SK-N-SH (cell line): Measurements from ENCODE around the gene EFCC1. TPM values are rescaled to one million over a fixed set of nuclear protein-coding genes. Genes with fewer than 3 reads are reported as not detected.

Experiments used
- CTCF ChIA-PET: fragments of 300-600, 350-600 bp; formaldehyde crosslinking; extraction: SDS; loops from one replicate; lab custom pipeline; 2021; lab: Yijun Ruan, JAX
- POLR2A ChIA-PET: fragments of 350-600 bp; sonication (Branson Sonifier 250); formaldehyde crosslinking; extraction: SDS; loops from one replicate; lab custom pipeline; 2020; ENCODE audit warnings: antibody characterized with exemption, inconsistent platforms; lab: Yijun Ruan, JAX
- DNase-seq: peaks from one replicate; pipeline ENCODE4 v3.0.0; 2012
- H2AFZ ChIP-seq: fragments of 200-600 bp; sonication (generic); 2 replicates; pipeline ENCODE4 v1.8.1; 2016; ENCODE audit warnings: antibody characterized with exemption, mild to moderate bottlenecking, low read depth
- H3F3A ChIP-seq: fragments of 200-600 bp; sonication (generic); replicated peaks from 2 replicates; pipeline ENCODE3; 2016; ENCODE audit warnings: antibody characterized with exemption, mild to moderate bottlenecking; ENCODE audit not compliant: insufficient read depth
- H3K27ac ChIP-seq, 2 experiments: fragments of 200-500 bp in 1 of 2; fragments of 200-600 bp in 1 of 2; sonication (Bioruptor generic) in 1 of 2; sonication (generic), shearing (Covaris generic) in 1 of 2; 2 replicates each; pipeline versions ENCODE4 v1.5.1 to v1.6.1; 2014 to 2016; ENCODE audit warnings: low read depth in 2 of 2, inconsistent platforms in 1 of 2, low read length in 1 of 2, mild to moderate bottlenecking in 1 of 2, mixed read lengths in 1 of 2
- H3K27me3 ChIP-seq: fragments of 200-600 bp; sonication (generic), shearing (Covaris generic); 2 replicates; pipeline ENCODE4 v1.6.1; 2016; ENCODE audit warnings: mixed run types; ENCODE audit not compliant: insufficient read depth
- H3K36me3 ChIP-seq, 2 experiments: fragments of 200-500 bp in 1 of 2; fragments of 200-600 bp in 1 of 2; sonication (Bioruptor generic) in 1 of 2; sonication (generic) in 1 of 2; replicated peaks in 1 of 2; 2 replicates each; pipeline versions ENCODE3 to v1.5.1; 2014 to 2016; ENCODE audit warnings: low read length in 1 of 2, mild to moderate bottlenecking in 1 of 2; ENCODE audit not compliant: insufficient read depth in 2 of 2, control insufficient read depth in 1 of 2
- H3K4me1 ChIP-seq, 2 experiments: fragments of 200-500 bp in 1 of 2; fragments of 200-600 bp in 1 of 2; sonication (Bioruptor generic) in 1 of 2; sonication (generic), shearing (Covaris generic) in 1 of 2; 2 replicates each; pipeline versions ENCODE4 v1.5.1 to v1.6.1; 2014 to 2016; ENCODE audit warnings: low read depth in 1 of 2, low read length in 1 of 2, mixed run types in 1 of 2; ENCODE audit not compliant: insufficient read depth in 2 of 2, control insufficient read depth in 1 of 2
- H3K4me2 ChIP-seq: fragments of 200-600 bp; sonication (generic), shearing (Covaris generic); 2 replicates; pipeline ENCODE4 v1.6.1; 2017; ENCODE audit warnings: mixed run types
- H3K4me3 ChIP-seq, 2 experiments: fragments of 200-500 bp in 1 of 2; fragments of 200-600 bp in 1 of 2; sonication (Bioruptor generic) in 1 of 2; sonication (generic), shearing (Covaris generic) in 1 of 2; 2 replicates each; pipeline versions ENCODE4 v1.5.1 to v1.8.1; 2014 to 2016; ENCODE audit warnings: low read depth in 2 of 2, inconsistent platforms in 1 of 2, low read length in 1 of 2, mild to moderate bottlenecking in 1 of 2, mixed read lengths in 1 of 2, moderate library complexity in 1 of 2
- H3K79me2 ChIP-seq: fragments of 200-600 bp; sonication (generic); 2 replicates; pipeline ENCODE4 v1.8.1; 2017; ENCODE audit warnings: mild to moderate bottlenecking; ENCODE audit not compliant: insufficient read depth
- H3K9ac ChIP-seq: fragments of 200-600 bp; sonication (generic); 2 replicates; pipeline ENCODE4 v1.6.1; 2017; ENCODE audit warnings: mixed run types
- H3K9me2 ChIP-seq: fragments of 200-600 bp; sonication (generic); 2 replicates; pipeline ENCODE4 v1.6.1; 2017; ENCODE audit warnings: mixed run types
- H3K9me3 ChIP-seq: fragments of 200-600 bp; sonication (generic); 2 replicates; pipeline ENCODE4 v1.6.1; 2017; ENCODE audit warnings: mixed run types, mild to moderate bottlenecking, moderate library complexity
- H4K20me1 ChIP-seq: fragments of 200-600 bp; sonication (generic); 2 replicates; pipeline ENCODE4 v1.6.1; 2017; ENCODE audit warnings: mild to moderate bottlenecking, mixed run types; ENCODE audit not compliant: insufficient read depth
- EP300 ChIP-seq, 2 experiments: IDR thresholded peaks; 2 replicates each; pipeline versions ENCODE4 v1.4.0 to v1.6.1; 2012; ENCODE audit warnings: borderline replicate concordance in 1 of 2, low read depth in 1 of 2, low read length in 1 of 2
- FOSL2 ChIP-seq: IDR thresholded peaks from 2 replicates; pipeline ENCODE4 v1.4.0; 2012; ENCODE audit warnings: low read depth, mild to moderate bottlenecking, moderate library complexity, borderline replicate concordance
- FOXM1 ChIP-seq: IDR thresholded peaks from 2 replicates; pipeline ENCODE4 v1.4.0; 2012; ENCODE audit warnings: low read depth, mild to moderate bottlenecking
- GABPA ChIP-seq: IDR thresholded peaks from 2 replicates; pipeline ENCODE4 v1.4.0; 2012; ENCODE audit warnings: low read depth, mild to moderate bottlenecking
- GATA2 ChIP-seq: sonication (generic); formaldehyde crosslinking; IDR thresholded peaks from 2 replicates; pipeline ENCODE4 v1.5.0; 2020; ENCODE audit warnings: mild to moderate bottlenecking, missing genetic modification reagents
- MEF2A ChIP-seq: IDR thresholded peaks from 2 replicates; pipeline ENCODE4 v1.4.0; 2012; ENCODE audit warnings: low read depth, borderline replicate concordance
- POLR2AphosphoS5 ChIP-seq: IDR thresholded peaks from 2 replicates; pipeline ENCODE4 v1.6.1; 2012; ENCODE audit warnings: low read depth, low read length
- RCOR1 ChIP-seq: fragments of 150-350 bp; IDR thresholded peaks from 2 replicates; pipeline ENCODE4 v1.6.1; 2017; ENCODE audit warnings: antibody characterized with exemption, low read length
- RFX5 ChIP-seq: IDR thresholded peaks from 2 replicates; pipeline ENCODE4 v1.6.1; 2012; ENCODE audit warnings: mild to moderate bottlenecking, improper control_type of control experiment, low read length
- RXRA ChIP-seq: IDR thresholded peaks from 2 replicates; pipeline ENCODE4 v1.4.0; 2012; ENCODE audit warnings: low read depth, mild to moderate bottlenecking, borderline replicate concordance
- SIN3A ChIP-seq: IDR thresholded peaks from 2 replicates; pipeline ENCODE4 v1.6.1; 2012; ENCODE audit warnings: low read depth, mild to moderate bottlenecking, low read length, moderate library complexity, borderline replicate concordance
- SMC3 ChIP-seq: IDR thresholded peaks from 2 replicates; pipeline ENCODE4 v1.6.1; 2012; ENCODE audit warnings: low read depth, low read length, improper control_type of control experiment
- YY1 ChIP-seq: IDR thresholded peaks from 2 replicates; pipeline ENCODE4 v1.4.0; 2012; ENCODE audit warnings: low read depth, mild to moderate bottlenecking
- WGBS: methylation state at CpG from one replicate; pipeline ENCODE4 v1.1.6; 2017; ENCODE audit warnings: low lambda C conversion rate; 5-methylcytosine and 5-hydroxymethylcytosine counted together
- polyA plus RNA-seq, 3 experiments: library from polyadenylated mRNA; depleted of rRNA; stranded (reverse); fragments of >200 nt; gene quantifications; 2 replicates each; pipeline ENCODE4 v1.2.3, GENCODE V29; 2012
- TF ChIP-seq, protein P1 (sequence below): IDR thresholded peaks from 2 replicates; pipeline ENCODE4 v1.6.1; 2012; ENCODE audit warnings: mild to moderate bottlenecking, low read depth, low read length, moderate library complexity
- TF ChIP-seq, protein P2 (sequence below): fragments of 200-600 bp; sonication (generic); IDR thresholded peaks from 2 replicates; pipeline ENCODE4 v1.6.1; 2017; ENCODE audit warnings: antibody characterized with exemption, mild to moderate bottlenecking, moderate library complexity
- TF ChIP-seq, protein P3 (sequence below): IDR thresholded peaks from 2 replicates; pipeline ENCODE4; 2012
- TF ChIP-seq, protein P4 (sequence below): fragments of 150-350 bp; IDR thresholded peaks from 2 replicates; pipeline ENCODE4 v1.6.1; 2017; ENCODE audit warnings: antibody characterized with exemption, low read length, low read depth, borderline replicate concordance

EFCC1 gene
- polyA plus RNA-seq, 1 of the 3 experiments (the other 2 are of a cell fraction), result not detected

- Histone ChIP-seq H3K9me3 (no peaks in the 10 kb centered on the region), H3K4me1 (peaks cover 0 to 5% of the 10 kb centered on the region in 2 experiments; a peak in 1 of 4 replicates), H3K36me3 (no peaks in the 10 kb centered on the region)
- CTCF ChIA-PET, result interaction anchor here (1.0 to 4.4 kb wide), 11 partner anchors 9 to 135 kb away, joined by 3 to 37 read pairs (median 7); no protein-coding TSS in a partner anchor
- DNase-seq, result no peak
- TF ChIP-seq EP300 (IDR thresholded peaks at IDR 0.05; ENCODE audit: borderline replicate concordance in 1 of 2, low read depth in 1 of 2, low read length in 1 of 2), result no peak
- TF ChIP-seq, protein P1, sequence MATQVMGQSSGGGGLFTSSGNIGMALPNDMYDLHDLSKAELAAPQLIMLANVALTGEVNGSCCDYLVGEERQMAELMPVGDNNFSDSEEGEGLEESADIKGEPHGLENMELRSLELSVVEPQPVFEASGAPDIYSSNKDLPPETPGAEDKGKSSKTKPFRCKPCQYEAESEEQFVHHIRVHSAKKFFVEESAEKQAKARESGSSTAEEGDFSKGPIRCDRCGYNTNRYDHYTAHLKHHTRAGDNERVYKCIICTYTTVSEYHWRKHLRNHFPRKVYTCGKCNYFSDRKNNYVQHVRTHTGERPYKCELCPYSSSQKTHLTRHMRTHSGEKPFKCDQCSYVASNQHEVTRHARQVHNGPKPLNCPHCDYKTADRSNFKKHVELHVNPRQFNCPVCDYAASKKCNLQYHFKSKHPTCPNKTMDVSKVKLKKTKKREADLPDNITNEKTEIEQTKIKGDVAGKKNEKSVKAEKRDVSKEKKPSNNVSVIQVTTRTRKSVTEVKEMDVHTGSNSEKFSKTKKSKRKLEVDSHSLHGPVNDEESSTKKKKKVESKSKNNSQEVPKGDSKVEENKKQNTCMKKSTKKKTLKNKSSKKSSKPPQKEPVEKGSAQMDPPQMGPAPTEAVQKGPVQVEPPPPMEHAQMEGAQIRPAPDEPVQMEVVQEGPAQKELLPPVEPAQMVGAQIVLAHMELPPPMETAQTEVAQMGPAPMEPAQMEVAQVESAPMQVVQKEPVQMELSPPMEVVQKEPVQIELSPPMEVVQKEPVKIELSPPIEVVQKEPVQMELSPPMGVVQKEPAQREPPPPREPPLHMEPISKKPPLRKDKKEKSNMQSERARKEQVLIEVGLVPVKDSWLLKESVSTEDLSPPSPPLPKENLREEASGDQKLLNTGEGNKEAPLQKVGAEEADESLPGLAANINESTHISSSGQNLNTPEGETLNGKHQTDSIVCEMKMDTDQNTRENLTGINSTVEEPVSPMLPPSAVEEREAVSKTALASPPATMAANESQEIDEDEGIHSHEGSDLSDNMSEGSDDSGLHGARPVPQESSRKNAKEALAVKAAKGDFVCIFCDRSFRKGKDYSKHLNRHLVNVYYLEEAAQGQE, result no peak
- no peak for TF ChIP-seq FOSL2
- no peak for TF ChIP-seq GATA2 (CRISPR knock-in tag)
- TF ChIP-seq RXRA, result no peak
- no peak for TF ChIP-seq MEF2A
- TF ChIP-seq, protein P2, sequence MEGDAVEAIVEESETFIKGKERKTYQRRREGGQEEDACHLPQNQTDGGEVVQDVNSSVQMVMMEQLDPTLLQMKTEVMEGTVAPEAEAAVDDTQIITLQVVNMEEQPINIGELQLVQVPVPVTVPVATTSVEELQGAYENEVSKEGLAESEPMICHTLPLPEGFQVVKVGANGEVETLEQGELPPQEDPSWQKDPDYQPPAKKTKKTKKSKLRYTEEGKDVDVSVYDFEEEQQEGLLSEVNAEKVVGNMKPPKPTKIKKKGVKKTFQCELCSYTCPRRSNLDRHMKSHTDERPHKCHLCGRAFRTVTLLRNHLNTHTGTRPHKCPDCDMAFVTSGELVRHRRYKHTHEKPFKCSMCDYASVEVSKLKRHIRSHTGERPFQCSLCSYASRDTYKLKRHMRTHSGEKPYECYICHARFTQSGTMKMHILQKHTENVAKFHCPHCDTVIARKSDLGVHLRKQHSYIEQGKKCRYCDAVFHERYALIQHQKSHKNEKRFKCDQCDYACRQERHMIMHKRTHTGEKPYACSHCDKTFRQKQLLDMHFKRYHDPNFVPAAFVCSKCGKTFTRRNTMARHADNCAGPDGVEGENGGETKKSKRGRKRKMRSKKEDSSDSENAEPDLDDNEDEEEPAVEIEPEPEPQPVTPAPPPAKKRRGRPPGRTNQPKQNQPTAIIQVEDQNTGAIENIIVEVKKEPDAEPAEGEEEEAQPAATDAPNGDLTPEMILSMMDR, result no peak
- no peak for TF ChIP-seq SMC3
- no peak for TF ChIP-seq FOXM1
- TF ChIP-seq, protein P3, sequence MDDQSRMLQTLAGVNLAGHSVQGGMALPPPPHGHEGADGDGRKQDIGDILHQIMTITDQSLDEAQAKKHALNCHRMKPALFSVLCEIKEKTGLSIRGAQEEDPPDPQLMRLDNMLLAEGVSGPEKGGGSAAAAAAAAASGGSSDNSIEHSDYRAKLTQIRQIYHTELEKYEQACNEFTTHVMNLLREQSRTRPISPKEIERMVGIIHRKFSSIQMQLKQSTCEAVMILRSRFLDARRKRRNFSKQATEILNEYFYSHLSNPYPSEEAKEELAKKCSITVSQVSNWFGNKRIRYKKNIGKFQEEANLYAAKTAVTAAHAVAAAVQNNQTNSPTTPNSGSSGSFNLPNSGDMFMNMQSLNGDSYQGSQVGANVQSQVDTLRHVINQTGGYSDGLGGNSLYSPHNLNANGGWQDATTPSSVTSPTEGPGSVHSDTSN, result no peak
- no peak for TF ChIP-seq GABPA
- TF ChIP-seq YY1, result no peak
- no peak for TF ChIP-seq RFX5
- no peak for TF ChIP-seq POLR2AphosphoS5
- TF ChIP-seq, protein P4, sequence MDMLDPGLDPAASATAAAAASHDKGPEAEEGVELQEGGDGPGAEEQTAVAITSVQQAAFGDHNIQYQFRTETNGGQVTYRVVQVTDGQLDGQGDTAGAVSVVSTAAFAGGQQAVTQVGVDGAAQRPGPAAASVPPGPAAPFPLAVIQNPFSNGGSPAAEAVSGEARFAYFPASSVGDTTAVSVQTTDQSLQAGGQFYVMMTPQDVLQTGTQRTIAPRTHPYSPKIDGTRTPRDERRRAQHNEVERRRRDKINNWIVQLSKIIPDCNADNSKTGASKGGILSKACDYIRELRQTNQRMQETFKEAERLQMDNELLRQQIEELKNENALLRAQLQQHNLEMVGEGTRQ, result no peak
- TF ChIP-seq SIN3A, result no peak
- TF ChIP-seq RCOR1, result no peak
- TF ChIP-seq, all 33 proteins: peak for 0
- Histone ChIP-seq H3K27me3 (no peaks in the 10 kb centered on the region; the same call in 1 of the 2 replicates), H3F3A (peaks cover 4% of the 10 kb centered on the region), H2AFZ (peak overlapping the region; percentile 92; the same call in 1 of the 2 replicates), H3K4me2 (peak overlapping the region; percentile 85), H3K9me2 (no peaks in the 10 kb centered on the region), H3K27ac (no peak overlapping the region), H4K20me1 (no peaks in the 10 kb centered on the region), H3K4me3 (peak overlapping the region; percentile 37 to 59), H3K9ac (no peak overlapping the region), H3K79me2 (no peaks in the 10 kb centered on the region)
- 36% methylated on average over 13 of the region's 15 CpGs for WGBS
- POLR2A ChIA-PET, result no interaction called here
Observed at GRCh38 chr3:129027544-129027880, 26.4 kb downstream of the EFCC1 start.
